HepG2 (cell line): ENCODE results near the gene KCND2. TPM values are rescaled to one million over a fixed set of nuclear protein-coding genes. Genes with fewer than 3 reads are reported as not detected.

Experiments
- ATAC-seq: fragments of 200-7000 bp; cut with Tn5 transposase; 3 replicates; pipeline ENCODE4 v1.9.1; 2020; ENCODE audit warnings: mild to moderate bottlenecking, moderate library complexity
- BruUV-seq: library from RNA; stranded (reverse); fragments of 400-500 nt; replicated peaks from 2 replicates; lab custom pipeline; 2021; lab: Mats Ljungman, UMichigan
- CTCF ChIA-PET: fragments of 300-600 bp; formaldehyde crosslinking; extraction: SDS; loops from one replicate; lab custom pipeline; 2021; ENCODE audit warnings: low total read pairs, inconsistent platforms, low intra/inter-chr PET ratio; lab: Yijun Ruan, JAX
- POLR2A ChIA-PET: fragments of 350-600 bp; sonication (Branson Sonifier 250); formaldehyde crosslinking; loops from one replicate; lab custom pipeline; 2020; ENCODE audit warnings: antibody characterized with exemption, inconsistent platforms; lab: Yijun Ruan, JAX
- DNase-seq: peaks from one replicate; pipeline ENCODE4 v3.0.0-alpha.2; 2015; ENCODE audit warnings: low spot score
- FAIRE-seq: peaks from 3 replicates; lab custom pipeline; 2011; peaks lifted over from hg19 to GRCh38; lab: Jason Lieb, UNC
- H2AFZ ChIP-seq: one replicate; pipeline ENCODE4 v1.6.1; 2011; ENCODE audit warnings: low read length, inconsistent platforms
- H3K27ac ChIP-seq: fragments of 300-600 bp; 3 replicates; pipeline ENCODE4 v1.8.0; 2011; ENCODE audit warnings: mixed run types, mild to moderate bottlenecking, mixed read lengths, low read length, inconsistent platforms; ENCODE audit not compliant: insufficient read depth; ENCODE audit errors: extremely low read length
- H3K27me3 ChIP-seq, 2 experiments: fragments of 200-600 bp in 1 of 2; 2 replicates in 1 of 2; 3 replicates in 1 of 2; pipeline versions ENCODE4 v1.6.0 to v1.8.0; 2011; ENCODE audit warnings: low read length in 2 of 2, mild to moderate bottlenecking in 2 of 2, moderate library complexity in 2 of 2, inconsistent platforms in 1 of 2; ENCODE audit not compliant: insufficient read depth in 2 of 2, control insufficient read depth in 1 of 2
- H3K36me3 ChIP-seq, 2 experiments: fragments of 200-600 bp in 1 of 2; replicated peaks in 1 of 2; 2 replicates in 1 of 2; 3 replicates in 1 of 2; pipeline versions ENCODE4 v1.5.1 to v1.8.0; 2011; ENCODE audit warnings: low read length in 2 of 2, inconsistent platforms in 1 of 2; ENCODE audit not compliant: insufficient read depth in 2 of 2, control insufficient read depth in 1 of 2
- H3K4me1 ChIP-seq: 2 replicates; pipeline ENCODE4 v1.5.1; 2012; ENCODE audit warnings: low read length, inconsistent platforms; ENCODE audit not compliant: insufficient read depth
- H3K4me2 ChIP-seq: 2 replicates; pipeline ENCODE4 v1.6.0; 2011; ENCODE audit warnings: low read depth, low read length, inconsistent platforms
- H3K4me3 ChIP-seq, 3 experiments: fragments of 200-600 bp in 1 of 3; sonication (generic), shearing (Covaris generic) in 1 of 3; replicated peaks in 1 of 3; 2 replicates each; pipeline ENCODE4 v1.5.1; 2011 to 2016; ENCODE audit warnings: low read length in 3 of 3, inconsistent platforms in 2 of 3, low read depth in 2 of 3, mild to moderate bottlenecking in 2 of 3, control low read depth in 1 of 3, mixed read lengths in 1 of 3; ENCODE audit not compliant: insufficient read depth in 1 of 3
- H3K79me2 ChIP-seq: one replicate; pipeline ENCODE4 v1.6.1; 2011; ENCODE audit warnings: low read length, inconsistent platforms; ENCODE audit not compliant: insufficient read depth
- H3K9ac ChIP-seq: 2 replicates; pipeline ENCODE4 v1.6.0; 2011; ENCODE audit warnings: mild to moderate bottlenecking, low read depth, low read length, inconsistent platforms; ENCODE audit not compliant: insufficient read depth
- H3K9me3 ChIP-seq: 2 replicates; pipeline ENCODE4 v1.5.1; 2012; ENCODE audit warnings: mild to moderate bottlenecking, low read length
- H4K20me1 ChIP-seq: 2 replicates; pipeline ENCODE4 v1.6.0; 2011; ENCODE audit warnings: inconsistent platforms, mild to moderate bottlenecking, low read length, moderate library complexity; ENCODE audit not compliant: insufficient read depth
- CBX1 ChIP-seq: IDR thresholded peaks from one replicate; pipeline ENCODE4 v1.6.1; 2016; ENCODE audit warnings: antibody characterized with exemption, low read depth
- ELF3 ChIP-seq: IDR thresholded peaks from 2 replicates; pipeline ENCODE4 v1.6.1; 2016; ENCODE audit warnings: missing genetic modification reagents, missing compliant biosample characterization
- KAT8 ChIP-seq: IDR thresholded peaks from 2 replicates; pipeline ENCODE4 v1.6.1; 2016; ENCODE audit warnings: missing genetic modification reagents, missing compliant biosample characterization
- KDM5B ChIP-seq: sonication (generic); formaldehyde crosslinking; IDR thresholded peaks from 2 replicates; pipeline ENCODE4 v1.4.0; 2020; ENCODE audit warnings: missing genetic modification reagents, mild to moderate bottlenecking, borderline replicate concordance
- NFE2L2 ChIP-seq: fragments of 150-350 bp; IDR thresholded peaks from 2 replicates; pipeline ENCODE4 v1.6.1; 2014; ENCODE audit warnings: low read length
- SCMH1 ChIP-seq: sonication (generic); formaldehyde crosslinking; IDR thresholded peaks from 2 replicates; pipeline ENCODE4 v1.9.0; 2021; ENCODE audit warnings: missing genetic modification reagents, mild to moderate bottlenecking, borderline replicate concordance
- TCF7L2 ChIP-seq: IDR thresholded peaks from 2 replicates; pipeline ENCODE4 v1.6.1; 2011; ENCODE audit warnings: mild to moderate bottlenecking, low read depth, low read length, moderate library complexity
- YY1 ChIP-seq: IDR thresholded peaks from 2 replicates; pipeline ENCODE4 v1.6.1; 2011; ENCODE audit warnings: low read length, low read depth, moderate library complexity, mild to moderate bottlenecking; ENCODE audit not compliant: insufficient read depth, insufficient replicate concordance
- ZSCAN25 ChIP-seq: sonication (generic); formaldehyde crosslinking; IDR thresholded peaks from 2 replicates; pipeline ENCODE4 v1.8.0; 2022; ENCODE audit warnings: mild to moderate bottlenecking, missing genetic modification reagents
- WGBS: methylation state at CpG from one replicate; pipeline ENCODE4 v1.1.6; 2017; ENCODE audit warnings: low lambda C conversion rate; 5-methylcytosine and 5-hydroxymethylcytosine counted together
- in situ Hi-C: cut with HindIII; loops from 2 replicates; pipeline ENCODE4 v1.10.0; 2017; ENCODE audit warnings: low pct_unique_long_range_greater_than_20kb; ENCODE audit not compliant: extremely low pct_ligation_motif_present
- intact Hi-C: fragments of 100-400 bp; cut with micrococcal nuclease; formaldehyde crosslinking; loops from one replicate; pipeline ENCODE4 v1.10.0; 2022; ENCODE audit not compliant: unreplicated experiment
- polyA plus RNA-seq, 8 experiments: library from polyadenylated mRNA; depleted of rRNA in 3 of 8; stranded (reverse) in 7 of 8; unstranded in 1 of 8; fragments of >200 nt; fragmentation: Illumina TruSeq in 4 of 8; extraction: Trizol in 4 of 8; gene quantifications; 2 replicates each; pipeline versions ENCODE4 v1.2.1 to v1.2.3, GENCODE V29; 2011 to 2016; ENCODE audit warnings: low read depth in 4 of 8, missing spikeins in 1 of 8, mixed read lengths in 1 of 8; ENCODE audit not compliant: insufficient read depth in 1 of 8
- total RNA-seq, 5 experiments: library from RNA; depleted of rRNA; stranded (reverse); fragments of >200 nt; fragmentation: Illumina TruSeq; extraction: Trizol; gene quantifications; 2 replicates each; pipeline ENCODE4 v1.2.3, GENCODE V29; 2016; ENCODE audit warnings: low read depth in 1 of 5
- TF ChIP-seq, protein P1 (sequence below): sonication (generic); formaldehyde crosslinking; IDR thresholded peaks from 2 replicates; pipeline ENCODE4 v1.4.0; 2020; ENCODE audit warnings: missing genetic modification reagents; ENCODE audit errors: not compliant biosample characterization
- TF ChIP-seq, protein P2 (sequence below): sonication (generic); formaldehyde crosslinking; IDR thresholded peaks from 2 replicates; pipeline ENCODE4 v1.5.1; 2020; ENCODE audit warnings: mild to moderate bottlenecking, missing genetic modification reagents, borderline replicate concordance

Gene KCND2
- total and polyA plus RNA-seq, 2 of the 13 experiments (the other 11 are each of a cell fraction or from before 2014, with no cell fraction given): not detected

DNA sequence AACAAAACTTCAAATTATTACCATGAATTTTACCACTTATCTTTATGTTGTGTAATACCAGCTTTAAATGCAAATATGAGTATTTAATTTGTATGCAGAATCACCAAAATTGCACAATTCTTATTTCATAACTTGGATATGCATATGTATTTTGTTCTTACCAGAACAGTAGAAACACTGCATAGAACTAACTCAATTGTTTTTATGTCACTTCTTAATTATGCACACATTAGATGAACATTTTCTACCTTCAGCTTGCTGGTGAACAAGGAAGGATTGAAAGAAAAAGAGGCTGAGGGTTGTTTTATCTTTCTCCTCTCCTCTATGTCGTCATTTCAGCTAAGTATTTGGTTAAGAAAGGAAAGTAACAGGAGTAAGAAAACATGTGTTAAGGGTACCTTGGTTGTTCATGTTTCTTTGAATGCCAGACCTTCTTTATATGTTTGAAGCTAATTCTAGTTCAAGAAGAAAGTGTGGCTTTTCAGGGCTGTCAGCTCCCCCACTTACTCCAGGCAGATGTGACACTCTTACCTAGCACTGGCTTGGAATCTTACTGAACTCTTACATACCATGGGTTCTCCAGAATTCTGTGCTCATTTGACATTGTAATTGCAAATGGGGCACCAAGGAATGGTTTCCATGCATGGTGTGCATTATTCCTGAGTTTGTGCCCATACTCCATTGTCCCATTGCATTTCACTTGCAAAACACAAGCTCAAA lies 436.4 kb downstream of the KCND2 start:
- Histone ChIP-seq H3K27ac (no peak overlapping the region), H3K9me3 (no peaks in the 10 kb centered on the region), H3K79me2 (no peaks in the 10 kb centered on the region), H2AFZ (no peak overlapping the region), H3K27me3 (no peaks in the 10 kb centered on the region), H3K9ac (no peak overlapping the region), H3K4me3 (no peak overlapping the region)
- no peak for FAIRE-seq
- intact Hi-C loops: no loop called here
- 0% methylated on average over 1 of the region's 1 CpG for WGBS
- no peak for DNase-seq
- CTCF ChIA-PET: no interaction called here
- no peak for TF ChIP-seq NFE2L2
- no peak for TF ChIP-seq ELF3 (CRISPR knock-in tag)
- TF ChIP-seq, protein P1, sequence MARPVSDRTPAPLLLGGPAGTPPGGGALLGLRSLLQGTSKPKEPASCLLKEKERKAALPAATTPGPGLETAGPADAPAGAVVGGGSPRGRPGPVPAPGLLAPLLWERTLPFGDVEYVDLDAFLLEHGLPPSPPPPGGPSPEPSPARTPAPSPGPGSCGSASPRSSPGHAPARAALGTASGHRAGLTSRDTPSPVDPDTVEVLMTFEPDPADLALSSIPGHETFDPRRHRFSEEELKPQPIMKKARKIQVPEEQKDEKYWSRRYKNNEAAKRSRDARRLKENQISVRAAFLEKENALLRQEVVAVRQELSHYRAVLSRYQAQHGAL (CRISPR knock-in tag): no peak
- no peak for TF ChIP-seq ZSCAN25 (CRISPR knock-in tag)
- TF ChIP-seq KDM5B (CRISPR knock-in tag): no peak
- no peak for TF ChIP-seq YY1
- TF ChIP-seq, protein P2, sequence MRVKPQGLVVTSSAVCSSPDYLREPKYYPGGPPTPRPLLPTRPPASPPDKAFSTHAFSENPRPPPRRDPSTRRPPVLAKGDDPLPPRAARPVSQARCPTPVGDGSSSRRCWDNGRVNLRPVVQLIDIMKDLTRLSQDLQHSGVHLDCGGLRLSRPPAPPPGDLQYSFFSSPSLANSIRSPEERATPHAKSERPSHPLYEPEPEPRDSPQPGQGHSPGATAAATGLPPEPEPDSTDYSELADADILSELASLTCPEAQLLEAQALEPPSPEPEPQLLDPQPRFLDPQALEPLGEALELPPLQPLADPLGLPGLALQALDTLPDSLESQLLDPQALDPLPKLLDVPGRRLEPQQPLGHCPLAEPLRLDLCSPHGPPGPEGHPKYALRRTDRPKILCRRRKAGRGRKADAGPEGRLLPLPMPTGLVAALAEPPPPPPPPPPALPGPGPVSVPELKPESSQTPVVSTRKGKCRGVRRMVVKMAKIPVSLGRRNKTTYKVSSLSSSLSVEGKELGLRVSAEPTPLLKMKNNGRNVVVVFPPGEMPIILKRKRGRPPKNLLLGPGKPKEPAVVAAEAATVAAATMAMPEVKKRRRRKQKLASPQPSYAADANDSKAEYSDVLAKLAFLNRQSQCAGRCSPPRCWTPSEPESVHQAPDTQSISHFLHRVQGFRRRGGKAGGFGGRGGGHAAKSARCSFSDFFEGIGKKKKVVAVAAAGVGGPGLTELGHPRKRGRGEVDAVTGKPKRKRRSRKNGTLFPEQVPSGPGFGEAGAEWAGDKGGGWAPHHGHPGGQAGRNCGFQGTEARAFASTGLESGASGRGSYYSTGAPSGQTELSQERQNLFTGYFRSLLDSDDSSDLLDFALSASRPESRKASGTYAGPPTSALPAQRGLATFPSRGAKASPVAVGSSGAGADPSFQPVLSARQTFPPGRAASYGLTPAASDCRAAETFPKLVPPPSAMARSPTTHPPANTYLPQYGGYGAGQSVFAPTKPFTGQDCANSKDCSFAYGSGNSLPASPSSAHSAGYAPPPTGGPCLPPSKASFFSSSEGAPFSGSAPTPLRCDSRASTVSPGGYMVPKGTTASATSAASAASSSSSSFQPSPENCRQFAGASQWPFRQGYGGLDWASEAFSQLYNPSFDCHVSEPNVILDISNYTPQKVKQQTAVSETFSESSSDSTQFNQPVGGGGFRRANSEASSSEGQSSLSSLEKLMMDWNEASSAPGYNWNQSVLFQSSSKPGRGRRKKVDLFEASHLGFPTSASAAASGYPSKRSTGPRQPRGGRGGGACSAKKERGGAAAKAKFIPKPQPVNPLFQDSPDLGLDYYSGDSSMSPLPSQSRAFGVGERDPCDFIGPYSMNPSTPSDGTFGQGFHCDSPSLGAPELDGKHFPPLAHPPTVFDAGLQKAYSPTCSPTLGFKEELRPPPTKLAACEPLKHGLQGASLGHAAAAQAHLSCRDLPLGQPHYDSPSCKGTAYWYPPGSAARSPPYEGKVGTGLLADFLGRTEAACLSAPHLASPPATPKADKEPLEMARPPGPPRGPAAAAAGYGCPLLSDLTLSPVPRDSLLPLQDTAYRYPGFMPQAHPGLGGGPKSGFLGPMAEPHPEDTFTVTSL (CRISPR knock-in tag): no peak
- no peak for TF ChIP-seq TCF7L2
- TF ChIP-seq KAT8 (CRISPR knock-in tag): no peak
- TF ChIP-seq CBX1: no peak
- TF ChIP-seq SCMH1: no peak
- TF ChIP-seq, all 625 proteins: peak for 0
- Histone ChIP-seq H3K4me2 (no peak overlapping the region), H3K4me1 (no peaks in the 10 kb centered on the region), H3K36me3 (no peaks in the 10 kb centered on the region), H4K20me1 (no peaks in the 10 kb centered on the region)
- no TSS peak for BruUV-seq
- ATAC-seq: no peak
- POLR2A ChIA-PET: no interaction called here
- in situ Hi-C loops: no loop called here
